Loucy (cell line): Measurements from ENCODE around the gene TBC1D20.

Source experiments
- H2AFZ ChIP-seq: fragments of 200-600 bp; sonication (generic); 2 replicates; pipeline ENCODE4 v1.6.0; 2016; ENCODE audit warnings: antibody characterized with exemption, mild to moderate bottlenecking, low read length, moderate library complexity
- H3F3A ChIP-seq: fragments of 200-600 bp; 2 replicates; pipeline ENCODE4 v1.6.0; 2016; ENCODE audit warnings: antibody characterized with exemption, low read depth, mild to moderate bottlenecking
- H3K27me3 ChIP-seq: fragments of 200-600 bp; sonication (generic); 2 replicates; pipeline ENCODE4 v1.6.1; 2014; ENCODE audit warnings: low read length, mild to moderate bottlenecking; ENCODE audit not compliant: insufficient read depth, poor library complexity, severe bottlenecking
- H3K36me3 ChIP-seq: fragments of 200-600 bp; sonication (generic); 2 replicates; pipeline ENCODE4 v1.6.1; 2016; ENCODE audit warnings: low read length; ENCODE audit not compliant: insufficient read depth
- H3K4me1 ChIP-seq: fragments of 200-600 bp; sonication (generic); 2 replicates; pipeline ENCODE4 v1.5.1; 2014; ENCODE audit warnings: low read length, mild to moderate bottlenecking; ENCODE audit not compliant: insufficient read depth, poor library complexity, severe bottlenecking
- H3K4me2 ChIP-seq: fragments of 200-600 bp; sonication (generic); 2 replicates; pipeline ENCODE4 v1.6.0; 2014; ENCODE audit warnings: antibody characterized with exemption, low read length, low read depth, mild to moderate bottlenecking; ENCODE audit not compliant: poor library complexity, severe bottlenecking
- H3K4me3 ChIP-seq: fragments of 200-600 bp; sonication (generic); 2 replicates; pipeline ENCODE4 v1.5.1; 2014; ENCODE audit warnings: low read length, mild to moderate bottlenecking, mixed read lengths; ENCODE audit not compliant: poor library complexity, severe bottlenecking
- H3K79me2 ChIP-seq: fragments of 200-600 bp; sonication (generic); 2 replicates; pipeline ENCODE4 v1.6.1; 2014; ENCODE audit warnings: low read length; ENCODE audit not compliant: insufficient read depth
- H3K9ac ChIP-seq: fragments of 200-600 bp; sonication (generic); 2 replicates; pipeline ENCODE4 v1.6.0; 2014; ENCODE audit warnings: mild to moderate bottlenecking, low read depth, low read length, moderate library complexity; ENCODE audit not compliant: poor library complexity, severe bottlenecking
- H3K9me2 ChIP-seq: fragments of 200-600 bp; sonication (generic); replicated peaks from 2 replicates; pipeline ENCODE4 v1.6.1; 2016; ENCODE audit warnings: low read depth, low read length, mixed read lengths
- H3K9me3 ChIP-seq: fragments of 200-600 bp; sonication (generic); 2 replicates; pipeline ENCODE4 v1.6.1; 2014; ENCODE audit warnings: mild to moderate bottlenecking, antibody characterized with exemption, low read length, low read depth; ENCODE audit not compliant: insufficient read depth
- H4K20me1 ChIP-seq: fragments of 200-600 bp; sonication (generic); 2 replicates; pipeline ENCODE4 v1.6.0; 2014; ENCODE audit warnings: antibody characterized with exemption, low read length, mild to moderate bottlenecking; ENCODE audit not compliant: insufficient read depth, poor library complexity, severe bottlenecking
- EZH2phosphoT487 ChIP-seq: fragments of 200-600 bp; IDR thresholded peaks from 2 replicates; pipeline ENCODE4 v1.6.1; 2018; ENCODE audit warnings: antibody characterized with exemption, mild to moderate bottlenecking, moderate library complexity, borderline replicate concordance
- TF ChIP-seq, protein P1 (sequence below): fragments of 200-600 bp; sonication (generic); conservative IDR thresholded peaks from 2 replicates; pipeline ENCODE4 v1.5.1; 2014; ENCODE audit warnings: mild to moderate bottlenecking, antibody characterized with exemption, low read length

TBC1D20 gene

DNA sequence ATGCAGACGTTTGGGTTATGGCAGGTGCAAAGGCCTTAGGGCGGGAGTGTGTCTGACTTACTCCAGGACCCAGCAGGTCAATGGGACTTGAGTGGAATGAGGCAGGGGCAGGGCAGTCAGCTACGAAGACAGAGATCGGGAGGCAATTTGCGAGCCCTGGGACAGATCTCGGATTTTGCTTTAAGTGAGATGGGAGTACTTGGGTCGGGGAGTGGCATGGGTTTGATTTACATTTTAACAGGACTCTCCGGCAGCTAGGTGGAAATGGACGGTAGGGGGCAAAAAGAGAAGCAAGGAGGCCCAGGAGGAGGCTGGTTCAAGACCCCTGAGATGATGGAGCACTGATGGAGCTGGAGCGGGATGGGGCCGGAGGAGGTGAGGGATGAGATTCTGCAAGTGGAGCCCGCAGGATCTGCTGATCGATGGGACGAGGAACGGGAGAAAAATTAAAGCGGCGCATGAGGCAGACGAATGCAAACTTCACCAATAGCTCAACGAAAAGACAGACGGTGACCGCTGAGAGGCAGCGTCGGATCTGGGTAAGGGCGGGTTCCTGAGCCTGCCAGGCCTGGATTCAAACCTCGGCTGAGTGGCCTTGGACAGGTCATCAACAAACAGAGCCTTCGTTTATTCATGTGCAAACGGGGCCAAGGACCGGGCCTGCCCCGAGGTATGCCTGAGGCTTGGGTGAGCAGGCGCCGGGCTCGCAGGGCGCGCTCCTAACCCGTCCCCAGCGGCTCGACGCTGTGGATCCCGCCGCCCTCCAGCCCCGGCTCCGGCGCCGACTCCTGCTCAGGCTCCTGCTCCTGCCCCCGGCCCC lies 55.0 kb downstream of the TBC1D20 start:
- peaks cover 5% of the 10 kb centered on the region for H4K20me1 ChIP-seq
- TF ChIP-seq, protein P1, sequence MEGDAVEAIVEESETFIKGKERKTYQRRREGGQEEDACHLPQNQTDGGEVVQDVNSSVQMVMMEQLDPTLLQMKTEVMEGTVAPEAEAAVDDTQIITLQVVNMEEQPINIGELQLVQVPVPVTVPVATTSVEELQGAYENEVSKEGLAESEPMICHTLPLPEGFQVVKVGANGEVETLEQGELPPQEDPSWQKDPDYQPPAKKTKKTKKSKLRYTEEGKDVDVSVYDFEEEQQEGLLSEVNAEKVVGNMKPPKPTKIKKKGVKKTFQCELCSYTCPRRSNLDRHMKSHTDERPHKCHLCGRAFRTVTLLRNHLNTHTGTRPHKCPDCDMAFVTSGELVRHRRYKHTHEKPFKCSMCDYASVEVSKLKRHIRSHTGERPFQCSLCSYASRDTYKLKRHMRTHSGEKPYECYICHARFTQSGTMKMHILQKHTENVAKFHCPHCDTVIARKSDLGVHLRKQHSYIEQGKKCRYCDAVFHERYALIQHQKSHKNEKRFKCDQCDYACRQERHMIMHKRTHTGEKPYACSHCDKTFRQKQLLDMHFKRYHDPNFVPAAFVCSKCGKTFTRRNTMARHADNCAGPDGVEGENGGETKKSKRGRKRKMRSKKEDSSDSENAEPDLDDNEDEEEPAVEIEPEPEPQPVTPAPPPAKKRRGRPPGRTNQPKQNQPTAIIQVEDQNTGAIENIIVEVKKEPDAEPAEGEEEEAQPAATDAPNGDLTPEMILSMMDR, result peak; percentile 61
- no peak for TF ChIP-seq EZH2phosphoT487
- H3F3A ChIP-seq, result no peaks in the 10 kb centered on the region
- H3K4me2 ChIP-seq, result peak overlapping the region; percentile 82
- no peaks in the 10 kb centered on the region for H3K27me3 ChIP-seq
- peak overlapping the region; percentile 89 for H2AFZ ChIP-seq
- peak overlapping the region; percentile 81 for H3K4me3 ChIP-seq
- no peaks in the 10 kb centered on the region for H3K36me3 ChIP-seq
- H3K79me2 ChIP-seq, result peaks cover 42% of the 10 kb centered on the region
- H3K4me1 ChIP-seq, result peaks cover 37% of the 10 kb centered on the region
- peak overlapping the region; percentile 69 for H3K9ac ChIP-seq
- H3K9me3 ChIP-seq, result no peaks in the 10 kb centered on the region
- no peaks in the 10 kb centered on the region for H3K9me2 ChIP-seq

DNA sequence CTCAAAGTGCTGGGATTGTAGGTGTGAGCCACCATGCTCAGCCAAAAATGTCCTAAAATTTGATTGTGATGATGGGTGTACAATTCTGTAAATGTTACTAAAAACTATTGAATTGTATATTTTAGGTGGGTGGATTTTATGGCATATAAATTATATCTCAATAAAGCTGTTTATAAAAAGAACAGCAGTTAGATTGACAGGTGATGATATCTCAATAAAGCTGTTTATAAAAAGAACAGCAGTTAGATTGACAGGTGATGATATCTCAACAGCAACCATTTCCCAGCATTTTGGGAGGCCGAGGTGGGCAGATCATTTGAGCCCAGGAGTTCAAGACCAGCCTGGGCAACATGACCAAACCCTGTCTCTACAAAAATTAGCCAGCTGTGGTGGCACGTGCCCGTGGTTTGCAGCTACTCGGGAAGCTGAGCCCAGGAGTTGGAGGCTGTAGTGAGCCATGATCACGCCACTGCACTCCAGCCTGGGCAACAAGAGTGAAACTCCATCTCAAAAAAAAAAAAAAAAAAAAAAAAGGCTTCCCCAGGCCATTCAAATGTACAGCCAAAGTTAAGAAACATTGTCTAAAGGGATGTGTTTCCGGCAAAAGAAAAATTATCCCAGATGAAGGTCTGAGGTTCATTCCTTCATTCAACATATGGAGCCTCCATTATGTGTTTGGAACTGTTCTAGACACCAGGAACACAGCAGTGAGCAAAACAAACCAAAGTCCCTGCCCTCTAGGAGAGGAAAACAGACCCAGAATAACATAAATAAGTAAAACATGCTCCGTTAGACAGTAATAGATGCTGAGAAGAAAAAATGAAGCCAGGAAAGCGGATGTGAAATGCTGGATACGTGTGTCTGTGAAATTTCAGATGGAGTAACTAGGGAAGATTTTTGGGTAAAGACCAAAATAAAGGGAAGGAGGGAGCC lies 55.9 kb downstream of the TBC1D20 start:
- no peaks in the 10 kb centered on the region for H3K9me2 ChIP-seq
- H3K4me3 ChIP-seq, result peak overlapping the region; percentile 81
- H4K20me1 ChIP-seq, result peaks cover 5% of the 10 kb centered on the region
- H2AFZ ChIP-seq, result no peak overlapping the region; the same call in 1 of the 2 replicates
- H3K36me3 ChIP-seq, result no peaks in the 10 kb centered on the region
- no peaks in the 10 kb centered on the region for H3K27me3 ChIP-seq
- TF ChIP-seq, protein P1, result no peak
- no peak for TF ChIP-seq EZH2phosphoT487
- H3K4me2 ChIP-seq, result peak overlapping the region; percentile 82
- H3K9ac ChIP-seq, result peak overlapping the region; percentile 69
- no peaks in the 10 kb centered on the region for H3F3A ChIP-seq
- peaks cover 45% of the 10 kb centered on the region for H3K4me1 ChIP-seq
- peaks cover 33% of the 10 kb centered on the region for H3K79me2 ChIP-seq
- H3K9me3 ChIP-seq, result no peaks in the 10 kb centered on the region

GRCh38 chr20:404088-404487 lies 58.2 kb downstream of the TBC1D20 start:
- TF ChIP-seq EZH2phosphoT487, result no peak
- TF ChIP-seq, protein P1, result no peak
- Histone ChIP-seq H3K36me3 (no peaks in the 10 kb centered on the region), H4K20me1 (no peaks in the 10 kb centered on the region), H3F3A (no peaks in the 10 kb centered on the region), H3K79me2 (peaks cover 9% of the 10 kb centered on the region), H3K9ac (no peak overlapping the region), H3K4me2 (no peak overlapping the region), H3K9me3 (no peaks in the 10 kb centered on the region), H2AFZ (no peak overlapping the region), H3K4me1 (peaks cover 39% of the 10 kb centered on the region), H3K9me2 (no peaks in the 10 kb centered on the region), H3K4me3 (no peak overlapping the region), H3K27me3 (no peaks in the 10 kb centered on the region)
